ENCODE measurements around the gene FBXL12.
A peak's percentile ranks its signal among the peaks of the same experiment; 100 is the strongest.
"Not testable (repeated sequence)": the region's sequence is repeated elsewhere in the genome, so short reads cannot be mapped to it uniquely, and the experiment has no call there.

The FBXL12 gene

GRCh38 chr19:9838324-9838723, 19.4 kb upstream of the FBXL12 start:
- DNase-seq (ENCODE audit: low spot score), result no peak

- peak; percentile 38 for DNase-seq (ENCODE audit: low spot score)
Observed at GRCh38 chr19:9836021-9836420, 17.1 kb upstream of the FBXL12 start.

- no peak for DNase-seq (ENCODE audit: low spot score)
Observed at GRCh38 chr19:9835507-9835949, 16.6 kb upstream of the FBXL12 start.

- peak; percentile 99 for DNase-seq (ENCODE audit: low spot score)
Observed at GRCh38 chr19:9834726-9835506, 16.0 kb upstream of the FBXL12 start, which contains the start of gene PIN1. Gene PIN1 (plus strand): TSS chr19:9835318. CDS start chr19:9835345, 27 bp downstream.

GRCh38 chr19:9834307-9834725, 15.4 kb upstream of the FBXL12 start:
- DNase-seq (ENCODE audit: low spot score), result no peak

GRCh38 chr19:9828551-9829063, 9.7 kb upstream of the FBXL12 start:
- DNase-seq (ENCODE audit: low spot score), result no peak

- peak; percentile 95 for DNase-seq (ENCODE audit: low spot score)
Observed at GRCh38 chr19:9827289-9828238, 8.7 kb upstream of the FBXL12 start, which contains the start of gene UBL5. Gene UBL5 (plus strand): TSS chr19:9827918. CDS start chr19:9828338, 420 bp downstream.

GRCh38 chr19:9823816-9824215, 4.9 kb upstream of the FBXL12 start:
- no peak for DNase-seq (ENCODE audit: low spot score)

GRCh38 chr19:9820034-9820433, 1.2 kb upstream of the FBXL12 start:
- DNase-seq (ENCODE audit: low spot score), result not testable (repeated sequence)

GRCh38 chr19:9819596-9819909, 674 bp upstream of the FBXL12 start:
- DNase-seq (ENCODE audit: low spot score), result no peak

GRCh38 chr19:9818175-9818733, 625 bp downstream of the FBXL12 start:
- DNase-seq (ENCODE audit: low spot score), result no peak

GRCh38 chr19:9811139-9811538, 7.7 kb downstream of the FBXL12 start:
- DNase-seq (ENCODE audit: low spot score), result no peak

GRCh38 chr19:9808855-9809824, 9.7 kb downstream of the FBXL12 start:
- DNase-seq (ENCODE audit: low spot score), result no peak

GRCh38 chr19:9806803-9807202, 12.1 kb downstream of the FBXL12 start:
- DNase-seq (ENCODE audit: low spot score), result no peak

- DNase-seq (ENCODE audit: low spot score), result no peak
Observed at GRCh38 chr19:9801976-9802375, 16.9 kb downstream of the FBXL12 start.

- DNase-seq (ENCODE audit: low spot score), result no peak
Observed at GRCh38 chr19:9799162-9799561, 19.7 kb downstream of the FBXL12 start.

GRCh38 chr19:9797871-9798270, 21.0 kb downstream of the FBXL12 start:
- DNase-seq (ENCODE audit: low spot score), result no peak

- peak; percentile 96 for DNase-seq (ENCODE audit: low spot score)
Observed at GRCh38 chr19:9796113-9796773, 22.6 kb downstream of the FBXL12 start.

- DNase-seq (ENCODE audit: low spot score), result peak; percentile 38
Observed at GRCh38 chr19:9793071-9793591, 25.7 kb downstream of the FBXL12 start.
